Jurkat, Clone E6-1 (cell line): Measurements from ENCODE around the gene HOMEZ.

Experiments used
- DNase-seq: peaks from one replicate; pipeline ENCODE4 v3.0.0-alpha.2; 2011; ENCODE audit warnings: low read depth, low spot score
- H3K4me3 ChIP-seq: 2 replicates; pipeline ENCODE4 v1.5.1; 2011; ENCODE audit warnings: mild to moderate bottlenecking, low read length, control low read depth, moderate library complexity

The HOMEZ gene

DNA sequence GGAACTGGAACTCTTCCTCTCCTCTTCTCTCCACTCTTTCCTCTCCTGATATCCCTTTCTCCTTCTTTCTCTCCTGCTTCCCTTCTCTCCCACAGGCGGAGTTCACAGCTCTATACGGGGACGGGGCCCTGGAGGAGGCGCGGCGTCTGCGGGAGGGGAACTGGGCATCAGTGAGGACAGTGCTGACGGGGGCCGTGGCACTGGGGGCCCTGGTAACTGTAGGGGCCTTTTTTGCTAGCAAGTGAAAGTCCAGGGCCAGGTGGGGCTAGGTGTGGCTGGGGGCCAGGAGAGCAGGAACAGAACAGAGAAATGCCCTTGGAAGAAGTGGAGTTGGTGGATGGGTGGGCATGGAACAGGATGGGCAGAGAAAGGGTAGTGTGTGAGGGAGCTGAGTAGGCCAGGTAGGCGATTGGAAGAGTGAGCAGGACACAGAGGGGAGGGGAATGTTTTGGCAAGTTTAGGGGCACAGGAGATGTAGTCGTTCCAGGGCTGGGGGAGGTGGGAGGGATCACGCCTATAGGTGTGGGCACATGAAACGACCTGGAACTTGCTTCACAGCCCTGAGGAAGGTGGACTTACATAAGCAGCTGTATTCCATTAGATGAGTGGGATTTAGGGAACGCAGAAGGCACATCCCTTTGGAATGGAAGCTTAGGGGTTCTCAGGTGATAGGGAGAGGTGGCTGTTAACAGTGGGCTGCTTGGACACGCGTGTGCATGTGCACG is 23.0 kb upstream of the HOMEZ start:
- DNase-seq, result no peak
- H3K4me3 ChIP-seq, result no peak overlapping the region

DNA sequence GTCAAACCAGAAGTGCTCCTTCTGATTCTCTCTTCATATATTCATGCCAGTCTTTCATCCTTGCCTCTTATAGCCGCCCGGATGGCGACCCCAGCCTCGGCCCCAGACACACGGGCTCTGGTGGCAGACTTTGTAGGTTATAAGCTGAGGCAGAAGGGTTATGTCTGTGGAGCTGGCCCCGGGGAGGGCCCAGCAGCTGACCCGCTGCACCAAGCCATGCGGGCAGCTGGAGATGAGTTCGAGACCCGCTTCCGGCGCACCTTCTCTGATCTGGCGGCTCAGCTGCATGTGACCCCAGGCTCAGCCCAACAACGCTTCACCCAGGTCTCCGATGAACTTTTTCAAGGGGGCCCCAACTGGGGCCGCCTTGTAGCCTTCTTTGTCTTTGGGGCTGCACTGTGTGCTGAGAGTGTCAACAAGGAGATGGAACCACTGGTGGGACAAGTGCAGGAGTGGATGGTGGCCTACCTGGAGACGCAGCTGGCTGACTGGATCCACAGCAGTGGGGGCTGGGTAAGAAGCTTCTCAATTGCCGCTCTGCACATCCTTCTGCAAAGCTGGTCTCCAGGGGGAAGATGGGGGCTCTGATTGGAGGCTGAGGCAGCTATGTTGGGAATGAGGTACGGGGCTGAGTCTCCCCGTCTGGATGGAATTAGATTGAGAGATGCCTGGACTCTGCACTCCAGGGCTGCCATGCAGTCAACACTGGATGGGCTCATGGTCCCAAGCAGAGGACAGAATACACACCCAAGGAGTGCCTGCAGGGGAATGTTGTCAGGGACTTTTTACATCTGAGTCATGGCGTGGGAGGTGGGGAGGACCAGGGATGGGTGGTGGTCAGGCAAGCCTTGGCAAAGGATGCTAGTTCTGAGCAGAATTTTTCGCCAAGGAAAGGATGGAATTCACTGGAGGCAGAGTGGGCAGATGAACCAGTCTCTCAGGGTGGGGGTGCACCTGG is 22.0 kb upstream of the HOMEZ start:
- no peak for DNase-seq
- H3K4me3 ChIP-seq, result no peak overlapping the region

DNA sequence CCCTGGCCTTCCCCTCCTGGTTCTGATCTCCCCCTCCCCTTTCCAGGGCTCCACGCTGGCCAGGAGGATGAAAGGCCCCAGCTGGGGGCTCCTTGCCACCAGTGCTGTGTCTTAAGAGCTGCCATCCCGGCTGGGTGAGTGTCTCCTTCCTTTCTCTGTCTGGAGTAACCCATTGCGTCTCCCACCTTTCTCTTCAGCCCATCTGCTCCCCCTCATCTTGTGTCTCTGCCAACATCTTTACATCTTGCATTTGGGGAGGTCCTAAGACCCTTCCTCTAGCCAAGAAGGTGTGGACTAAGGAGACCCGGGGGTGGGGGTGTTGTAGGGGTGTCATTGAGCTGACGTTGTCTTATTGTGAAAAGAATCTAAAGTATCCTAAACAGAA is 21.2 kb upstream of the HOMEZ start:
- no peak overlapping the region for H3K4me3 ChIP-seq
- no peak for DNase-seq

DNA sequence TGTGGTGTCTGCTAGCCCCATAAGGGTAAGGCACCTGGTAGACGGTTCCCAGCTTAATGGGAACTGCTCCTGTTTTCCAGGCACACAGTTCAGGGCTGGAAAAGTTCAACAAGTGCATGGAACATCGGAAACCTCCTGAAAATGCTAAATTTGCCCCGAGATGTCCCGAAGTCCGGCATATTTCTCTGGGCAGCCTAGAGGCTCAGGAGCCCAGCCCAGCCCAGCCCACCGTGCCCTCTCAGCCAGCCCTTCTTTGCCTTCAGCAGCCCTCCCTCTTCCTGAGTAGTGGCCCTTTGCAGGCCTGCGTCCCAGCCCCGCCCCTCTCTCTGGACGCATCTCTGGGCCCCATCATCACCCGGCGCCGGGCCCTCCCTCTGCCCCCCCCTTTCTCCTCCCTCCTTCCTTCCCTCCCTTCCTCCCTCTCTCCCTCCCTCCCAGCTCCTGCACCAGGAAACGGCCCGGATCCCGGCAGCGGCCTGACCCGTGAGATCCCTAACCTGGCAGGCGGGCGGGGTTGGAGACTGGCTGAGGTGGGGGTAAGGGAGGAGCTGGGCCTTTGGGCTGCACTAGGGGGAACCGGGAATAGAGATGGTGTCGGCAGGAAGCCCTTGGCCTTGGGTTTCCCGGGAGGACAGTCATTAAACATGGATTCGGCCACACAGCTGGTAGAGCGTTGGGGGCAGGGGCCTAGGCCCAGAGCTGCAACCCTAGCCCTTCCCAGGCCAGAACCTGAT is 20.6 kb upstream of the HOMEZ start, which contains the start of gene BCL2L2:
Gene BCL2L2 (plus strand): TSS at position 422 of the 734 bp plus-strand sequence. CDS start 935 bp downstream, outside the sequence.
- no peak within 1 kb of the TSS for H3K4me3 ChIP-seq
- DNase-seq, result no peak

DNA sequence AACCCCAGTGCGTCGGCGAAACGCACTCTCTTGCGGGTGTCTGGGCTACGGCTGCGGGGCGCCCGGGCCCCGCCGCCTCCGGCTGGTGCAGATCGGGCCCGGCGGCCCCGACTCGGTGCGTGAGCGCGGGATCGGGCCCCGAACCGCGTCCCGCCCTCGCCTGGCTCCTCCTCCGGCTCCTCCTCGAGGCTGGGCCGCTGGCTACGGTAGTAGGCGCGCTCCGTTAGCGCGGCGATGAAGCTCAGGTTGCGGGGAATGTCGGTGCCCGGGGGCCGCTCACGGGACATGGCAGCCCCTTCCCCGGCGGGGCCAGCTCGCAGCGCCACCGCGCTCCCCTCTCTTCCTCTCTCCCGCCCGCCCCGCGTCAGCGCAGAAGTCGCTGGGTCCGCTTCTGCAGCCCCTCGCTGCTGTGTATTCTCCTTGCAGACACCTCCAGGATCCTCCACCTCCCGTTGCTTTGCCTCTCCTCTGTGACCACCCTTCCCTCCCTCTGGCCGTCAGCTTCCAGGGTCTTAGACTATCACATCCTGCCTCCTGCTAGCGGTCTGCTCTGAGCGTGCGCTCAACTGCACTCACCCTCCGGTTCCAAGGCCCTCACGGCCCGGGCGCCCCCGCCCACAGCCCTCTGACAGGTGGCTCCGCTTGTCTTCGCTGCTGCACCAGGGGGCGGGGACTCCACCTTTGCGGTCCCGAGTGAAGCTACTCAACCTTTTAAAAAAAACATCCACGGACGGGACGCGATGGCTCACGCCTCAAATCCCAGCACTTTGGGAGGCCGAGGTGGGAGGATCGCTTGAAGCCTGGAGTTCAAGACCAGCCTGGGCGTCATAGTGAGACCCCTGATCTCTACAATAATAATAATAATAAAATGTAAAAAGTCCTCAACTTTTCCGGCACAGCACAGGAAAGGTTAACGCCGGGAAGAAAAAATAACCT is 16.6 kb upstream of the HOMEZ start, which contains the start of gene PPP1R3E:
Gene PPP1R3E (minus strand): TSS at position 570 of the 936 bp plus-strand sequence. CDS start 283 bp downstream, at position 287.
- peak; percentile 73 for DNase-seq
- H3K4me3 ChIP-seq, result peak within 1 kb of the TSS; percentile 79

DNA sequence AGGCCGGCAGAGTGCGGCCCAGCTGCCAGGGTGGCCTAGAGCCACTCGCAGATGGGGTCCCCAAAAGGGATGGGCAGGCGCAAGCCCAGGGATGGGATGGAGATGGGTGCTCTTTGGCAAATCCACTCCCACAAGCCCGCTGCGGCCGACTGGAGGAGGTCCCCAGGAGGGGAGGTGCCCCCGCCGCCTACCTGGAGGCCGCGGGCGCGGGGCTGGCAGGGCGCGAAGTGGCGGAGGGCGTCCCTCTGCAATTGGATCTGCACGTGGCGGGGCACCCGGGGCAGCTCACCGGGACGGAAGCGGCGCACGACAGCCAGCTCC is 16.0 kb upstream of the HOMEZ start:
- peak overlapping the region; percentile 79 for H3K4me3 ChIP-seq
- DNase-seq, result no peak

DNA sequence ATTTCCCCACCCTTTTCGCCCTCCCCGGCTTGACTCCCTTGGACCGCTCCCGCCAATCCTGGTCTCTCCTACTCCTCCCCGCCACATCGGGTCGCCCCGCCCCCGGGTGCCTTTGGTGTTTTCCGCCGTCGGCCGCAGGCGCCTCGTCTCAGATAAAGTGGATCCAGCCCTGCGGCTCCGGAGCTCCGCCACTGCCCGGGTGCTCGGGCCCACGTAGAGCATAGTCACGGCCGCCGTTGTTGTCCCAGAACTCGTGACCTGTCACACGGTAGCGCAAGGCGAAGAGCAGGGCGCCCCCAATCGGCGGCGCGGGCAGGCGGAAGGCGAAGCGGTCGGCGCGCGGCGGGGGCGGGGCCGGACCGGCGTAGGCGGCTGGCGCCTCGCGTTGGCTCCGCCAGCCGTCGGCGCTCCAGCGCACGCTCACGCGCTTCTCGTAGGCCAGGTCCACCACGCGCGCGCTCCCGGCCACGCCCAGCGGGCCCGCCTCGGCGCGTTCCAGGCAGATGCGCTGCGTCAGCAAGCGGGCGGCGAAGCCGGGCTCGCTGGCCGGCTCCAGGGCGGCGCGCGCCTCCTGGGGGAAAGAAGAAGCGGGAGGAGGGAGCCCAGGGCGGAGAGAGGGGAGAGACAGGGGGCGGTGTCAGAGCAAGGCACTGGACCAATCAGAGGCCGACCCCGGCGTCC is 15.5 kb upstream of the HOMEZ start:
- peak overlapping the region; percentile 88 for H3K4me3 ChIP-seq
- DNase-seq, result peak; percentile 95

DNA sequence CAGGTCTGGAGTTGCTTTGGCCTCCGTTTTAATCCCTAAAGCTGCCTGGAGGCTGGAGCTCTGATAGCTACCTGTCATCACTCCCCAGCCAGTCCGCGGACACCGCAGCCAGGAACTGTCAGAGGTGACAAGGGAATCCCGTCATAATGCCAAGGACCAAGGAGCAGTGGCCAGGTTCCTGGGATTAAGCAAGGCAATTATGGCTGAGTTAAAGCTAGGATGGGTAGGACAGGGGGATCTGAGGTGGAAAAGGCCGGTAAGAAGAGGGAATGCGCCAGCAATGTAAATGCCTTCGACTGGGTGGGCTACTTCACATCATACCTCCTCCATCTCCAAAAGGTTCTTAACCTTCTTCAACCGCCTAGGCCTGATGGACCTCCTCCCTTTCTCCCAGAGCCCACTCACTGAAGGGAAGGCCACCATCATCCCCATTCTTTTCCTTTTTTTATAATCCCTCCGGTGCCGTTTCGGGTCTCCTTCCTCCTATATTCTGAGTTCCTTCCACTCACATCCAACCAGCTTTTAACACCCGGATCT is 14.8 kb upstream of the HOMEZ start:
- DNase-seq, result no peak
- peak overlapping the region; percentile 88 for H3K4me3 ChIP-seq

DNA sequence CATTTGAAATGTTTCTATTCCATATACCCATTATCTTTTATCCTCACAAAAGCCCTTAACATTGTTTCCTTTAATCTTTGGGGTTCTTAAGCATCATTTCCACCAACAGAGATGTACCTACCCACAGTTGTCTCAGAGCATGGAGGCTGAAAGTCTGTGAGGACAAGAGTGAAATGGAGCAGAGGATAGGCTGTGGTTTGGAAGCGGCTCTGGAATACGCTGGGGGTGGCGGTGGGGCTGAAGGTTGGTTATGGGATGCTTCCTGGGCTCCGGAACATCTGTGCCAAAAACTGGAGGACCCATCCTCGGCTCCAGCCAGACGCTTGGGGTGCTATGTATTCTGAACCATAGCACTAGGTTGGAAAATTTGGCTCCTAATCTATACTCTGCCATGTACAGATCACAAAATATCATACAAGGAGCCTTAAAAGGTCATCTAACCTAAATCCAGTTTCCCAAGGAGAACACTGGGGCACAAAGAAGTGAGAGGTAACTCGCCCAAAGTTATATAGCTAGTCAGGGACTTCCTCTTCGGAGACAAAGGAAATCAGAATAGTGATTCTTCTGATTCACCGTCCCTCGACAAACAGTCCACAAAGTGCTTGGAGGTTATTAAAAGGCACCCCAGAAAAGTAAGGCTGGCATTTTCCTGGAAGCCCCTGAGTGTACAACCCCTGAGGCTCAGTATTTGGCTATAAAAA is 14.2 kb upstream of the HOMEZ start:
- no peak for DNase-seq
- H3K4me3 ChIP-seq, result peak overlapping the region; percentile 88

DNA sequence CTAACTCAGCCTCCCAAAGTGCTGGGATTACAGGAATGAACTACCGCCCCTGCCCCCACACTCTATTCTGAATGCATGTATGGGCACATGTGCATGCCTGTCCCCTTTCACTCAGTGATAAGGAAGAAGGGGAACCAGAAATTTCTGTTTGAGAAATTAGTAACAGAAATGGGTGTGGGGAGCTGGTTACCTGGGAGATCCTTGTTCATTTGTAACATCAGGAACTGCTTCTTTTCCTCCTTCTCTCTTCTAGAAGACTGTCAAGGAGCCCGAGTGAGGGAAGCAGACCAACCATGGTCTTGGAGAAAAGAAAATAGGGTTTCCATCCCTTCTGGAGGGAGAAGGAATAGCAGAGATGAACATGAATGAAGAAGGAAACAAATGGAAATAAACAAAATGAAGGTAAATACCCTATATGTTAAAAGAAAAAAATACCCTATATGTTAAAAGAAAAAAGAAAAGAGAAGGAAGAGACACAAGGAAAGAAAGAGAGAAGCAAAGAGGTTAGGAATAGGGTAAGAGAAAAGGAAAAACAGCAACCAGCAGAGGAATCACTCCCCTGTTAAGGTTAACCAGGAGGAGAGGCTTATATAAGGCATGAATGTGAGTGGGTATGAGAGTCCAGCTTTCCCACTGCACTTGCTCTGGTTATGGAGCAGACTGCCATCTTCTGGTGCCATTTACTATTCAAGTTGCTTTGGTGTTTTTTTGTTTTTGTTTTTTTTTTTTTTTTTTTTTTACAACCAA is 13.5 kb upstream of the HOMEZ start:
- DNase-seq, result peak; percentile 61
- no peak overlapping the region for H3K4me3 ChIP-seq

DNA sequence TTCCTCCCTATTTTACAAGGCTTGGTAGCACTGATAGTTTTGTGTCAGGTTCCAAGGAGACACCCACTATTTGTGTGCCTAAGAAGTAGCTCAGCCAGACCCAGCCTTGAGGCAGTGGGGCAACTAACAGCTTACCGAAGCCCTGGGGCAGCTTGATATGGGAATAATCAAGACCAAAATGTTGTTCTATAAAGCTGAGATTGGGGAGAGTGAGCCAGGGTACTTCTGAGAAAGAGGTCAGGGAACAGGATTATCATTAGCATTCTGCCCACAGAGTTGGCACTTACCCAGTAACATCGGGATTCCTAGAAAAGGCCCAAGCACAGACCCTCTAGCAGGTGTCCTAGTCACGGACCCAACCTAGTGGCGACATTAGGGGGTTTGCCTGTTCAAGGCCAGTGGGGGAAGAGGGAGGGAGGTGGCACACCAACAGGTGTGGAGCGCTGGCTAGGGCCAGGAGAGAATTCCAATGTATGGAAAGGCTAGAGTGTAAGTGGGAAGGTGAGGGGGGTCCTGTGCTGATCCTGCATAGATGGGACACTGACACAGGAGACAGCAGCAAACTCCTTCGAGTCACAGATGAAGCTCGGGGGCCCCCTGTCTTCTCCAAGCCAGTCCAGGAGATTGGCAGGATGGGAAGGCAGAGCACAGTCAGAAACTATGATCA is 11.8 kb upstream of the HOMEZ start:
- no peak for DNase-seq
- H3K4me3 ChIP-seq, result no peak overlapping the region

DNA sequence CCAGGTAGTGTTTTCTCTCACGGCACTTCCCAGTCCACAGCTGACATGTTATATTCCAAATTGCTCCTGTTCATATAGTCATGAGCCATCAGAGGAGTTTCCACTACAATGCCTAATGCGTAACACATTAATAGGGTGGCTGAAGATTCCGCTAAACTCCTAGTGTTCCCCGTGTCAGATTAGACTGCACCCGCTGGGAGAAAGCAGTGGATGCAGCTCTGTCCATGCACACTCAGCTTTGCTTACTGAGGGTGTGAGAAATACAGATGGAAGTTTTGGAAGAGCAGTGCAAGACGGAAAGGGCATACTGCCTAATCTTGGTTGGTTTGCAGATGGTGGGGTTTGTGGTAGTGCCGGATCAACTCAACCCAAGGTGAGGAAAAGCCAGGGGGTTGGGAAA is 11.2 kb upstream of the HOMEZ start:
- H3K4me3 ChIP-seq, result no peak overlapping the region
- no peak for DNase-seq

DNA sequence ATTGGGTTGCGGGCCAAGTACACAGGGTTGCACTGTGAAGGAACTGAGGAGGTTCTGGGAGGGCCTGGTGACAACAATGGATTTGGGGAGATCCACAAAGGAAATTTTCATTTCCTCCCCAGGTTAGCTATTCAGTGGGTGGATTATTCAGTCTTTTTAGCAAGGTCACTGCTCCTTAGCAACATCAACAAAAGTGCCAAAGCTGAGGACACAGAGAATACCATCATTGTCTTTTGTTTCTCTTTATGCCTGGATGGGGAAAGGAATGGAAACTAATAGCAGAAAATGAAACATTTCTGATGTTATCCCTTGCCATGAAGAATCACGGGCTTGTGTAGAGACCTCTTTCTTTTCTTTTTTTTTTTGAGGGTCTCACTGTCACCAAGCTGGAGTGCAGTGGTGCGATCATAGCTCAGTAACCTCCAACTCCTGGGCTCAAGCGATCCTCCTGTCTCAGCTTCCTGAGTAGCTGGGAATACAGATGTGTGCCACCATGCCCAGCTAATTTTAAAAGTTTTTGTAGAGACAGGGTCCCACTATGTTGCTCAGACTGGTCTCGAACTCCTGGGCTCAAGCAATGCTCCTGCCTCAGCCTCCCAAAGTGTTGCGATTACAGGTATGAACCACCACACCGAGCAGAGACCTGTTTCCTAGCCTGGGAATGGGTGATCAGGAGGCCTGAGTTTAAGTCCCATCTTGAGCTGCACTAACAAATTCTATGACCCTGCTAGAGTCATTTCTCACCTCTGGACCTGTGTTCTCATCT is 10.3 kb upstream of the HOMEZ start:
- H3K4me3 ChIP-seq, result no peak overlapping the region
- no peak for DNase-seq

DNA sequence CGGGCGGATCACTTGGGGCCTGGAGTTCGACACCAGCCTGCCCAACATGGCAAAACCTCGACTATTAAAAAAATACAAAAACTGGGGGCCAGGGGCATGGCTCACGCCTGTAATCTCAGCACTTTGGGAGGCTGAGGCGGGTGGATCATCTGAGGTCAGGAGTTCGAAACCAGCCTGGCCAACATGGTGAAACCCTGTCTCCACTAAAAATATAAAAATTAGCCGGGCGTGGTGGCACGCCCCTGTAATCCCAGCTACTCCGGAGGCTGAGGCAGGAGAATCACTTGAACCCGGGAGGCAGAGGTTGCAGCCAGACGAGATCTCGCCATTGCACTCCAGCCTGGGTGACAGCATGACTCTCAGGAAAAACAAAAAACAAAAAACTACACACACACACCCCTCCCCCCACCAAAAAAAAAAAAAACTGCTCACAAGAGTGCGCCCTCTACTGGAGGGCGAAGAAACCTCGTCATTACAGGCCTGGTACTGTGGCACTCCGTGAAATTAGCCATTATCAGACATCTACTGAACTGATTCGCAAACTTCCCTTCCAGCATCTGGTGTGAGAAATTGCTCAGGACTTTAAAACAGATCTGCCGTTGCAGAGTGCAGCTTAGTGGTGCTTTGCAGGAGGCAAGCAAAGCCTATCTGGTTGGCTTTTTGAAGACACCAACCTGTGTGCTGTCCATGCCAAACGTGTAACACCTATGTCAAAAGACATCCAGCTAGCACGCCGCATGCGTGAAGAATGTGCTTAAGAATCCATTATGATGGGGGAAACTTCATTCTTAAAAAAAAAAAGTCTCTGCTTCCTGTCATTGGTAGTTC is 9.0 kb upstream of the HOMEZ start:
- H3K4me3 ChIP-seq, result no peak overlapping the region
- DNase-seq, result peak; percentile 71
